Measurements from ENCODE around the gene RGS7. TPM values are rescaled to one million over a fixed set of nuclear protein-coding genes. Genes with fewer than 3 reads are reported as not detected.

Gene RGS7
- total RNA-seq, 1 experiment from 2014 or later: 1.5 TPM

GRCh38 chr1:240790856-240791255 lies 566.1 kb downstream of the RGS7 start:
- DNase-seq: no peak
- H3K79me1 ChIP-seq (ENCODE audit: insufficient read depth, low read depth, low read length, poor library complexity, severe bottlenecking): no peaks in the 10 kb centered on the region
- H2BK12ac ChIP-seq (ENCODE audit: insufficient read length, low read depth, low read length): no peak overlapping the region
- Mint-ChIP-seq H3K36me3 (ENCODE audit: insufficient read depth in 1 of 3, low read depth in 3 of 3) (peaks cover 0 to 4% (median 2%) of the 10 kb centered on the region in 3 experiments; a peak in 1 of 7 replicates), H3K9me3 (peaks cover 0 to 8% of the 10 kb centered on the region in 2 experiments; a peak in 3 of 5 replicates), H3K4me1 (no peaks in the 10 kb centered on the region), H3K27me3 (ENCODE audit: low read depth) (no peaks in the 10 kb centered on the region), H3K27ac (no peak overlapping the region), H3K4me3 (no peak overlapping the region)
- H4K91ac ChIP-seq (ENCODE audit: insufficient read length, low read depth, low read length): no peak overlapping the region
- no peak overlapping the region for H2BK20ac ChIP-seq (ENCODE audit: low read depth, low read length, poor library complexity, severe bottlenecking)
- no peaks in the 10 kb centered on the region for H3K4me1 ChIP-seq (ENCODE audit: insufficient read depth, low read length)
- no peak overlapping the region for H3T11ph ChIP-seq (ENCODE audit: low read length)
- TF ChIP-seq CTCF (conservative IDR thresholded peaks at IDR 0.05): no peak
- H3K79me2 ChIP-seq (ENCODE audit: insufficient read depth, low read length): no peaks in the 10 kb centered on the region
- H3K9ac ChIP-seq (ENCODE audit: extremely low read depth, insufficient read length, low read length): no peak overlapping the region
- H3K14ac ChIP-seq (ENCODE audit: insufficient read depth, low read length): no peak overlapping the region
- no peak overlapping the region for H2BK15ac ChIP-seq (ENCODE audit: low read depth, low read length)
- no peak overlapping the region for H4K8ac ChIP-seq (replicated peaks; ENCODE audit: insufficient read length, low read depth, low read length)
- H3K4ac ChIP-seq (ENCODE audit: low read depth, low read length): no peak overlapping the region
- H2BK120ac ChIP-seq (ENCODE audit: low read depth, low read length, poor library complexity, severe bottlenecking): no peak overlapping the region
- no peaks in the 10 kb centered on the region for H3K27me3 ChIP-seq (ENCODE audit: insufficient read depth, low read length)
- H2BK5ac ChIP-seq (ENCODE audit: insufficient read length, low read length): no peak overlapping the region
- no peak overlapping the region for H3K18ac ChIP-seq (ENCODE audit: insufficient read length, low read depth, low read length)
- H3K23me2 ChIP-seq (ENCODE audit: insufficient read length, low read depth, low read length, poor library complexity, severe bottlenecking): no peaks in the 10 kb centered on the region
- H3K27ac ChIP-seq (ENCODE audit: insufficient read length, low read depth, low read length): no peak overlapping the region
- no peak overlapping the region for H3K56ac ChIP-seq (ENCODE audit: insufficient read length, low read depth, low read length)
- no peaks in the 10 kb centered on the region for H3K9me3 ChIP-seq (ENCODE audit: control insufficient read depth, low read depth, low read length)
- no peaks in the 10 kb centered on the region for H4K20me1 ChIP-seq (ENCODE audit: control insufficient read depth, insufficient read depth, insufficient read length)
- no peak overlapping the region for H3K4me2 ChIP-seq (ENCODE audit: insufficient read depth, insufficient read length, low read length)
- no peak overlapping the region for H3K23ac ChIP-seq (ENCODE audit: insufficient read length, low read depth, low read length)
- H2AFZ ChIP-seq (ENCODE audit: low read length): no peak overlapping the region
- H4K5ac ChIP-seq (ENCODE audit: insufficient read length, low read depth, low read length): no peak overlapping the region
- H2AK5ac ChIP-seq (ENCODE audit: insufficient read length, low read length): no peak overlapping the region
